ENCODE results near the gene VPS37B.

The VPS37B gene

GRCh38 chr12:122855928-122856831 is 39.7 kb downstream of the VPS37B start:
- POLR2A ChIA-PET, result no interaction called here
- TF ChIP-seq CTCF (IDR thresholded peaks at IDR 0.05; ENCODE audit: control extremely low read depth, extremely low read depth, low read depth, missing control alignments), result no peak
- CTCF ChIA-PET, result interaction anchor here (0.7 to 10.3 kb wide), 3 partner anchors 29 to 101 kb away, joined by 3 to 158 read pairs (median 4); no protein-coding TSS in a partner anchor

GRCh38 chr12:122855071-122855829 is 40.7 kb downstream of the VPS37B start:
- TF ChIP-seq CTCF (IDR thresholded peaks at IDR 0.05; ENCODE audit: control extremely low read depth, extremely low read depth, low read depth, missing control alignments), result no peak
- no peak for DNase-seq (ENCODE audit: extremely low spot score)
- POLR2A ChIA-PET, result no interaction called here
- CTCF ChIA-PET, result interaction anchor here (0.7 to 10.3 kb wide), 2 partner anchors 29 to 95 kb away, joined by 3 to 158 read pairs; no protein-coding TSS in a partner anchor

More at GRCh38 chr12:122855928-122856831, 39.7 kb downstream of the VPS37B start:
- no peak for DNase-seq (ENCODE audit: extremely low spot score)

- TF ChIP-seq CTCF (IDR thresholded peaks at IDR 0.05; ENCODE audit: control extremely low read depth, extremely low read depth, low read depth, missing control alignments), result no peak
- DNase-seq (ENCODE audit: extremely low spot score), result no peak
- POLR2A ChIA-PET, result no interaction called here
- CTCF ChIA-PET, result no interaction called here
Measured at GRCh38 chr12:122854554-122854953, 41.4 kb downstream of the VPS37B start.

- DNase-seq (ENCODE audit: extremely low spot score), result no peak
- ChIA-PET POLR2A (no interaction called here), CTCF (interaction anchor here (0.9 to 1.2 kb wide), 5 partner anchors 9 to 99 kb away, joined by 3 to 4 read pairs (median 4); no protein-coding TSS in a partner anchor)
- no peak for TF ChIP-seq CTCF (IDR thresholded peaks at IDR 0.05; ENCODE audit: control extremely low read depth, extremely low read depth, low read depth, missing control alignments)
Measured at GRCh38 chr12:122853582-122854245, 42.2 kb downstream of the VPS37B start.

GRCh38 chr12:122852336-122853275 is 43.3 kb downstream of the VPS37B start:
- POLR2A ChIA-PET, result no interaction called here
- CTCF ChIA-PET, result interaction anchor here (1.2 to 1.4 kb wide), 2 partner anchors 10 to 103 kb away, joined by 3 read pairs; no protein-coding TSS in a partner anchor

More at GRCh38 chr12:122852336-122853275, 43.3 kb downstream of the VPS37B start:
- no peak for DNase-seq (ENCODE audit: extremely low spot score)
- TF ChIP-seq CTCF (IDR thresholded peaks at IDR 0.05; ENCODE audit: control extremely low read depth, extremely low read depth, low read depth, missing control alignments), result no peak

Data from GM10248 (cell line).